Measurements from ENCODE around the gene TTC12.

TTC12 gene

GRCh38 chr11:113398669-113399430 lies 84.5 kb downstream of the TTC12 start:
- DNase-seq (ENCODE audit: insufficient read length, low spot score) (no peak), FAIRE-seq (no peak)
- TF ChIP-seq PAX5 (IDR thresholded peaks at IDR 0.05; ENCODE audit: insufficient read depth, low read length, severe bottlenecking) (no peak), SPI1 (IDR thresholded peaks at IDR 0.05; ENCODE audit: low read depth, low read length) (no peak), POU2F2 (IDR thresholded peaks at IDR 0.05; ENCODE audit: low read depth, low read length) (no peak), POLR2AphosphoS5 (IDR thresholded peaks at IDR 0.05; ENCODE audit: low read depth, low read length) (no peak), TAF1 (IDR thresholded peaks at IDR 0.05; ENCODE audit: low read depth, low read length) (no peak), POLR2A (IDR thresholded peaks at IDR 0.05; ENCODE audit: low read depth, low read length) (no peak)

GRCh38 chr11:113400631-113401230 lies 86.3 kb downstream of the TTC12 start:
- DNase-seq (ENCODE audit: insufficient read length, low spot score) (no peak), FAIRE-seq (no peak)
- TF ChIP-seq SPI1 (IDR thresholded peaks at IDR 0.05; ENCODE audit: low read depth, low read length) = no peak
- TF ChIP-seq TAF1 (IDR thresholded peaks at IDR 0.05; ENCODE audit: low read depth, low read length) = no peak
- TF ChIP-seq POU2F2 (IDR thresholded peaks at IDR 0.05; ENCODE audit: low read depth, low read length) = no peak
- no peak for TF ChIP-seq POLR2A (IDR thresholded peaks at IDR 0.05; ENCODE audit: low read depth, low read length)
- no peak for TF ChIP-seq PAX5 (IDR thresholded peaks at IDR 0.05; ENCODE audit: insufficient read depth, low read length, severe bottlenecking)
- TF ChIP-seq POLR2AphosphoS5 (IDR thresholded peaks at IDR 0.05; ENCODE audit: low read depth, low read length) = no peak

GRCh38 chr11:113401718-113402117 lies 87.3 kb downstream of the TTC12 start:
- FAIRE-seq (no peak), DNase-seq (ENCODE audit: insufficient read length, low spot score) (no peak)
- no peak for TF ChIP-seq POU2F2 (IDR thresholded peaks at IDR 0.05; ENCODE audit: low read depth, low read length)
- TF ChIP-seq PAX5 (IDR thresholded peaks at IDR 0.05; ENCODE audit: insufficient read depth, low read length, severe bottlenecking) = no peak
- TF ChIP-seq POLR2A (IDR thresholded peaks at IDR 0.05; ENCODE audit: low read depth, low read length) = no peak
- no peak for TF ChIP-seq TAF1 (IDR thresholded peaks at IDR 0.05; ENCODE audit: low read depth, low read length)
- TF ChIP-seq POLR2AphosphoS5 (IDR thresholded peaks at IDR 0.05; ENCODE audit: low read depth, low read length) = no peak
- TF ChIP-seq SPI1 (IDR thresholded peaks at IDR 0.05; ENCODE audit: low read depth, low read length) = no peak

GRCh38 chr11:113404859-113405430 lies 90.6 kb downstream of the TTC12 start:
- FAIRE-seq (no peak), DNase-seq (ENCODE audit: insufficient read length, low spot score) (no peak)
- TF ChIP-seq SPI1 (IDR thresholded peaks at IDR 0.05; ENCODE audit: low read depth, low read length) (no peak), PAX5 (IDR thresholded peaks at IDR 0.05; ENCODE audit: insufficient read depth, low read length, severe bottlenecking) (no peak)

- TF ChIP-seq POLR2AphosphoS5 (IDR thresholded peaks at IDR 0.05; ENCODE audit: low read depth, low read length) (no peak), PAX5 (IDR thresholded peaks at IDR 0.05; ENCODE audit: insufficient read depth, low read length, severe bottlenecking) (no peak), POLR2A (IDR thresholded peaks at IDR 0.05; ENCODE audit: low read depth, low read length) (no peak), TAF1 (IDR thresholded peaks at IDR 0.05; ENCODE audit: low read depth, low read length) (no peak), POU2F2 (IDR thresholded peaks at IDR 0.05; ENCODE audit: low read depth, low read length) (no peak), SPI1 (IDR thresholded peaks at IDR 0.05; ENCODE audit: low read depth, low read length) (no peak)
- FAIRE-seq (no peak), DNase-seq (ENCODE audit: insufficient read length, low spot score) (no peak)
These were observed 91.5 kb downstream of the TTC12 start for GRCh38 chr11:113405724-113406478.

GRCh38 chr11:113407163-113407562 lies 92.8 kb downstream of the TTC12 start:
- no peak for TF ChIP-seq POU2F2 (IDR thresholded peaks at IDR 0.05; ENCODE audit: low read depth, low read length)
- TF ChIP-seq POLR2AphosphoS5 (IDR thresholded peaks at IDR 0.05; ENCODE audit: low read depth, low read length) = no peak
- TF ChIP-seq TAF1 (IDR thresholded peaks at IDR 0.05; ENCODE audit: low read depth, low read length) = no peak
- no peak for TF ChIP-seq POLR2A (IDR thresholded peaks at IDR 0.05; ENCODE audit: low read depth, low read length)
- FAIRE-seq = no peak
- DNase-seq (ENCODE audit: insufficient read length, low spot score) = no peak

- DNase-seq (ENCODE audit: insufficient read length, low spot score) (no peak), FAIRE-seq (no peak)
- no peak for TF ChIP-seq POLR2A (IDR thresholded peaks at IDR 0.05; ENCODE audit: low read depth, low read length)
- no peak for TF ChIP-seq POLR2AphosphoS5 (IDR thresholded peaks at IDR 0.05; ENCODE audit: low read depth, low read length)
- no peak for TF ChIP-seq TAF1 (IDR thresholded peaks at IDR 0.05; ENCODE audit: low read depth, low read length)
- TF ChIP-seq PAX5 (IDR thresholded peaks at IDR 0.05; ENCODE audit: insufficient read depth, low read length, severe bottlenecking) = no peak
- TF ChIP-seq SPI1 (IDR thresholded peaks at IDR 0.05; ENCODE audit: low read depth, low read length) = no peak
- TF ChIP-seq POU2F2 (IDR thresholded peaks at IDR 0.05; ENCODE audit: low read depth, low read length) = no peak
These were observed 93.8 kb downstream of the TTC12 start for GRCh38 chr11:113408206-113408605.

GRCh38 chr11:113408887-113409286 lies 94.5 kb downstream of the TTC12 start:
- TF ChIP-seq POLR2AphosphoS5 (IDR thresholded peaks at IDR 0.05; ENCODE audit: low read depth, low read length) (no peak), PAX5 (IDR thresholded peaks at IDR 0.05; ENCODE audit: insufficient read depth, low read length, severe bottlenecking) (no peak), SPI1 (IDR thresholded peaks at IDR 0.05; ENCODE audit: low read depth, low read length) (no peak), POU2F2 (IDR thresholded peaks at IDR 0.05; ENCODE audit: low read depth, low read length) (no peak), TAF1 (IDR thresholded peaks at IDR 0.05; ENCODE audit: low read depth, low read length) (no peak), POLR2A (IDR thresholded peaks at IDR 0.05; ENCODE audit: low read depth, low read length) (no peak)
- FAIRE-seq (no peak), DNase-seq (ENCODE audit: insufficient read length, low spot score) (no peak)

- FAIRE-seq (no peak), DNase-seq (ENCODE audit: insufficient read length, low spot score) (no peak)
- TF ChIP-seq POLR2AphosphoS5 (IDR thresholded peaks at IDR 0.05; ENCODE audit: low read depth, low read length) = no peak
- no peak for TF ChIP-seq POU2F2 (IDR thresholded peaks at IDR 0.05; ENCODE audit: low read depth, low read length)
- no peak for TF ChIP-seq SPI1 (IDR thresholded peaks at IDR 0.05; ENCODE audit: low read depth, low read length)
- TF ChIP-seq POLR2A (IDR thresholded peaks at IDR 0.05; ENCODE audit: low read depth, low read length) = no peak
- no peak for TF ChIP-seq PAX5 (IDR thresholded peaks at IDR 0.05; ENCODE audit: insufficient read depth, low read length, severe bottlenecking)
- no peak for TF ChIP-seq TAF1 (IDR thresholded peaks at IDR 0.05; ENCODE audit: low read depth, low read length)
These were observed 95.1 kb downstream of the TTC12 start for GRCh38 chr11:113409526-113409925.

Data from GM12891 (cell line).